Measurements from ENCODE around the gene AOC1.

AOC1 gene

GRCh38 chr7:150848561-150849115, 3.7 kb upstream of the AOC1 start:
- H3K27ac ChIP-seq (replicated peaks; ENCODE audit: low read length), result no peak overlapping the region
- no peak overlapping the region for H2BK12ac ChIP-seq (ENCODE audit: low read length)
- no peak for DNase-seq (ENCODE audit: low spot score)
- H3K18ac ChIP-seq (ENCODE audit: low read length), result no peak overlapping the region
- H3K14ac ChIP-seq (ENCODE audit: low read length), result no peak overlapping the region
- no peak overlapping the region for H4K8ac ChIP-seq (ENCODE audit: low read depth, low read length)
- H3K36me3 ChIP-seq (replicated peaks in 1 of 2; ENCODE audit: control insufficient read depth in 2 of 2, insufficient read depth in 2 of 2, low read length in 2 of 2), result no peaks in the 10 kb centered on the region
- no peak overlapping the region for H2BK15ac ChIP-seq (ENCODE audit: low read length)
- H2AK5ac ChIP-seq (ENCODE audit: low read depth, low read length), result no peak overlapping the region
- no peak overlapping the region for H4K91ac ChIP-seq (ENCODE audit: low read depth, low read length, poor library complexity)
- H3K4me1 ChIP-seq (ENCODE audit: control insufficient read depth in 2 of 2, insufficient read depth in 1 of 2, low read depth in 1 of 2, low read length in 2 of 2), result peaks cover 0 to 2% of the 10 kb centered on the region in 2 donors
- H3K27me3 ChIP-seq (ENCODE audit: control insufficient read depth in 3 of 3, insufficient read depth in 3 of 3, low read depth in 1 of 3, low read length in 3 of 3), result peaks cover 0 to 31% (median 0%) of the 10 kb centered on the region in 3 experiments
- H3K23ac ChIP-seq (ENCODE audit: low read depth, low read length, poor library complexity), result no peak overlapping the region
- no peaks in the 10 kb centered on the region for H3K9me3 ChIP-seq (replicated peaks in 1 of 2; ENCODE audit: control insufficient read depth in 2 of 2, insufficient read depth in 1 of 2, low read depth in 1 of 2, low read length in 2 of 2)
- no peak overlapping the region for H2AFZ ChIP-seq (ENCODE audit: low read length)
- no peaks in the 10 kb centered on the region for H3K79me1 ChIP-seq (ENCODE audit: low read depth, low read length)
- H2BK5ac ChIP-seq (ENCODE audit: low read length), result no peak overlapping the region
- no peak overlapping the region for H3K4me2 ChIP-seq (ENCODE audit: insufficient read depth, low read length, poor library complexity, severe bottlenecking)
- no CpG with 5 or more reads among the region's 3 CpGs for WGBS, 2 donors (ENCODE audit: extremely low coverage in 2 of 2, insufficient read length in 2 of 2, insufficient replicate concordance in 1 of 2)
- no peak overlapping the region for H3K4me3 ChIP-seq (ENCODE audit: low read length in 2 of 2)
- H2BK120ac ChIP-seq (ENCODE audit: low read depth, low read length), result no peak overlapping the region
- H3K4ac ChIP-seq (ENCODE audit: low read length), result no peak overlapping the region
- H3K9ac ChIP-seq (ENCODE audit: low read depth, low read length, poor library complexity), result no peak overlapping the region

- no CpG with 5 or more reads among the region's 10 CpGs for WGBS, 2 donors (ENCODE audit: extremely low coverage in 2 of 2, insufficient read length in 2 of 2, insufficient replicate concordance in 1 of 2)
Measured at GRCh38 chr7:150849204-150849775, 3.0 kb upstream of the AOC1 start.

GRCh38 chr7:150850273-150850672, 2.0 kb upstream of the AOC1 start:
- H3K27me3 ChIP-seq (ENCODE audit: control insufficient read depth in 3 of 3, insufficient read depth in 3 of 3, low read depth in 1 of 3, low read length in 3 of 3), result peaks cover 0 to 37% (median 0%) of the 10 kb centered on the region in 3 experiments
- H2BK120ac ChIP-seq (ENCODE audit: low read depth, low read length), result no peak overlapping the region
- DNase-seq (ENCODE audit: low spot score), result no peak
- H2BK12ac ChIP-seq (ENCODE audit: low read length), result no peak overlapping the region
- no peak overlapping the region for H4K91ac ChIP-seq (ENCODE audit: low read depth, low read length, poor library complexity)
- no peak overlapping the region for H3K4ac ChIP-seq (ENCODE audit: low read length)
- WGBS, 2 donors (ENCODE audit: extremely low coverage in 2 of 2, insufficient read length in 2 of 2, insufficient replicate concordance in 1 of 2), result no CpG with 5 or more reads among the region's 5 CpGs
- no peak overlapping the region for H2BK15ac ChIP-seq (ENCODE audit: low read length)
- no peak overlapping the region for H3K18ac ChIP-seq (ENCODE audit: low read length)
- no peaks in the 10 kb centered on the region for H3K36me3 ChIP-seq (replicated peaks in 1 of 2; ENCODE audit: control insufficient read depth in 2 of 2, insufficient read depth in 2 of 2, low read length in 2 of 2)
- H3K4me1 ChIP-seq (ENCODE audit: control insufficient read depth in 2 of 2, insufficient read depth in 1 of 2, low read depth in 1 of 2, low read length in 2 of 2), result peaks cover 0 to 2% of the 10 kb centered on the region in 2 donors
- no peak overlapping the region for H3K4me3 ChIP-seq (ENCODE audit: low read length in 2 of 2)
- no peak overlapping the region for H3K14ac ChIP-seq (ENCODE audit: low read length)
- no peak overlapping the region for H3K27ac ChIP-seq (replicated peaks; ENCODE audit: low read length)
- no peak overlapping the region for H3K4me2 ChIP-seq (ENCODE audit: insufficient read depth, low read length, poor library complexity, severe bottlenecking)
- H2AFZ ChIP-seq (ENCODE audit: low read length), result no peak overlapping the region
- H2AK5ac ChIP-seq (ENCODE audit: low read depth, low read length), result no peak overlapping the region
- H3K9me3 ChIP-seq (replicated peaks in 1 of 2; ENCODE audit: control insufficient read depth in 2 of 2, insufficient read depth in 1 of 2, low read depth in 1 of 2, low read length in 2 of 2), result no peaks in the 10 kb centered on the region
- H4K8ac ChIP-seq (ENCODE audit: low read depth, low read length), result no peak overlapping the region
- H2BK5ac ChIP-seq (ENCODE audit: low read length), result no peak overlapping the region
- no peak overlapping the region for H3K9ac ChIP-seq (ENCODE audit: low read depth, low read length, poor library complexity)
- no peak overlapping the region for H3K23ac ChIP-seq (ENCODE audit: low read depth, low read length, poor library complexity)
- no peaks in the 10 kb centered on the region for H3K79me1 ChIP-seq (ENCODE audit: low read depth, low read length)

More at GRCh38 chr7:150849204-150849775, 3.0 kb upstream of the AOC1 start:
- H3K4me2 ChIP-seq (ENCODE audit: insufficient read depth, low read length, poor library complexity, severe bottlenecking), result no peak overlapping the region
- H2AFZ ChIP-seq (ENCODE audit: low read length), result no peak overlapping the region
- H3K4me3 ChIP-seq (ENCODE audit: low read length in 2 of 2), result no peak overlapping the region
- H3K79me1 ChIP-seq (ENCODE audit: low read depth, low read length), result no peaks in the 10 kb centered on the region
- H3K27ac ChIP-seq (replicated peaks; ENCODE audit: low read length), result no peak overlapping the region
- H3K18ac ChIP-seq (ENCODE audit: low read length), result peak overlapping the region; percentile 8
- no peak overlapping the region for H4K8ac ChIP-seq (ENCODE audit: low read depth, low read length)
- H2BK120ac ChIP-seq (ENCODE audit: low read depth, low read length), result no peak overlapping the region
- no peak overlapping the region for H3K4ac ChIP-seq (ENCODE audit: low read length)
- no peak overlapping the region for H4K91ac ChIP-seq (ENCODE audit: low read depth, low read length, poor library complexity)
- H2AK5ac ChIP-seq (ENCODE audit: low read depth, low read length), result no peak overlapping the region
- H3K36me3 ChIP-seq (replicated peaks in 1 of 2; ENCODE audit: control insufficient read depth in 2 of 2, insufficient read depth in 2 of 2, low read length in 2 of 2), result no peaks in the 10 kb centered on the region
- H2BK12ac ChIP-seq (ENCODE audit: low read length), result no peak overlapping the region
- DNase-seq (ENCODE audit: low spot score), result no peak
- no peak overlapping the region for H2BK15ac ChIP-seq (ENCODE audit: low read length)
- peak overlapping the region; percentile 62 for H3K23ac ChIP-seq (ENCODE audit: low read depth, low read length, poor library complexity)
- no peak overlapping the region for H3K14ac ChIP-seq (ENCODE audit: low read length)
- no peak overlapping the region for H3K9ac ChIP-seq (ENCODE audit: low read depth, low read length, poor library complexity)
- no peak overlapping the region for H2BK5ac ChIP-seq (ENCODE audit: low read length)
- H3K4me1 ChIP-seq (ENCODE audit: control insufficient read depth in 2 of 2, insufficient read depth in 1 of 2, low read depth in 1 of 2, low read length in 2 of 2), result peaks cover 0 to 2% of the 10 kb centered on the region in 2 donors
- peaks cover 0 to 31% (median 0%) of the 10 kb centered on the region in 3 experiments for H3K27me3 ChIP-seq (ENCODE audit: control insufficient read depth in 3 of 3, insufficient read depth in 3 of 3, low read depth in 1 of 3, low read length in 3 of 3)
- no peaks in the 10 kb centered on the region for H3K9me3 ChIP-seq (replicated peaks in 1 of 2; ENCODE audit: control insufficient read depth in 2 of 2, insufficient read depth in 1 of 2, low read depth in 1 of 2, low read length in 2 of 2)

DNA sequence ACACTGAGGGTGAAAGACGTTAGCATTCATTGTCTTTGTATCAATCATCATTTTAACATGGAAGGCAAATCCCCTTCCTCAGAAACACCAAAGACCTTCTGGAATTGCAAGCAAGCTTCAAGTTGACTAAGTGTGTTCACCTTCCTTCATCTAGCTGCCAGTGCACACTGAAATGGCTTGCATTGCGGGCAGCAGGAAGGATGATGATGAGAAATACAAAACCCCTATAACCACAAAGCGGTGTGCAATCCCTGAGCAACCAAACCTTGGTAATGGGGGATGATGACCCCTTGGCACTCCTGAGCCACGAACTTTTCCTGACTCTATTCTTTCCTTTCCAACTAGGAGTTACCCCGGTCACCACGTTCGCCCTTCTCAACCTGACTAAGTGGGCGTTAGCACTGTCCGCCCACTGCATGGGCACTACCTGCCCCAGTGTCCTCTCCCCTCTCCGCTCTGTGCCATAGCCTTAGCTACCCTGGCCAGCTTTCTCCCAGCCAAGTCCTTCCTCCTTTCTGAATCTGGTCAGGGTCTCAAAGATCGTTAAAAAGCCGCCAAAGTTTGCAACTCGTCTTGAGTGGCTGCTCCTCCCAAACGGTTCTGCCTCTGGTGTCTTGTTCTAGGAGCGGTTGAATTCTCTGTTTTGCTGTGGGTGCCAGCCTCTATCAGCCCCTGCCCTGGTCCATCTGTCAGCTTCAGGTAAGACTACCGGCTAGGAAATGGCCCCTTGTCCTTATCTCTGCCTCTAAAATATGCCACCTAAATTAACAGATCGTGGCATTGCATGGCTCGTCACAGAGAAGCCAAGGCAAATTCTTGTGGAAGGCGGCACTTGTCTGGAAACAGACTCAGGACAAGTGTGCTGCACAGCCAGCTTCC, 586 bp upstream of the AOC1 start:
- Histone ChIP-seq H3K9me3 (replicated peaks in 1 of 2; ENCODE audit: control insufficient read depth in 2 of 2, insufficient read depth in 1 of 2, low read depth in 1 of 2, low read length in 2 of 2) (no peaks in the 10 kb centered on the region), H3K18ac (ENCODE audit: low read length) (no peak overlapping the region), H2AFZ (ENCODE audit: low read length) (no peak overlapping the region), H3K4me3 (ENCODE audit: low read length in 2 of 2) (no peak overlapping the region), H2AK5ac (ENCODE audit: low read depth, low read length) (no peak overlapping the region), H3K4ac (ENCODE audit: low read length) (no peak overlapping the region), H2BK12ac (ENCODE audit: low read length) (no peak overlapping the region), H4K8ac (ENCODE audit: low read depth, low read length) (no peak overlapping the region), H3K27ac (replicated peaks; ENCODE audit: low read length) (no peak overlapping the region), H3K27me3 (ENCODE audit: control insufficient read depth in 3 of 3, insufficient read depth in 3 of 3, low read depth in 1 of 3, low read length in 3 of 3) (peaks cover 0 to 27% (median 0%) of the 10 kb centered on the region in 3 experiments), H3K79me1 (ENCODE audit: low read depth, low read length) (no peaks in the 10 kb centered on the region), H3K4me1 (ENCODE audit: control insufficient read depth in 2 of 2, insufficient read depth in 1 of 2, low read depth in 1 of 2, low read length in 2 of 2) (peaks cover 0 to 2% of the 10 kb centered on the region in 2 donors), H3K9ac (ENCODE audit: low read depth, low read length, poor library complexity) (no peak overlapping the region), H2BK120ac (ENCODE audit: low read depth, low read length) (no peak overlapping the region), H2BK15ac (ENCODE audit: low read length) (no peak overlapping the region), H3K14ac (ENCODE audit: low read length) (no peak overlapping the region), H4K91ac (ENCODE audit: low read depth, low read length, poor library complexity) (no peak overlapping the region), H3K23ac (ENCODE audit: low read depth, low read length, poor library complexity) (no peak overlapping the region), H3K4me2 (ENCODE audit: insufficient read depth, low read length, poor library complexity, severe bottlenecking) (no peak overlapping the region), H3K36me3 (replicated peaks in 1 of 2; ENCODE audit: control insufficient read depth in 2 of 2, insufficient read depth in 2 of 2, low read length in 2 of 2) (no peaks in the 10 kb centered on the region), H2BK5ac (ENCODE audit: low read length) (no peak overlapping the region)
- no CpG with 5 or more reads among the region's 19 CpGs for WGBS, 2 donors (ENCODE audit: extremely low coverage in 2 of 2, insufficient read length in 2 of 2, insufficient replicate concordance in 1 of 2)
- no peak for DNase-seq (ENCODE audit: low spot score)

All from neuronal stem cell (in vitro differentiated cells).